Smooth muscle cell (in vitro differentiated cells): ENCODE measurements around the gene PHF20. TPM values are rescaled to one million over a fixed set of nuclear protein-coding genes. Genes with fewer than 3 reads are reported as not detected.

Source experiments
- DNase-seq: peaks from one replicate; lab custom pipeline; 2025; ENCODE audit not compliant: unreplicated experiment; lab: John Stamatoyannopoulos, UW
- H2AFZ ChIP-seq: fragments of 200-600 bp; sonication (generic); 2 replicates; pipeline ENCODE4 v1.6.0; 2016; ENCODE audit warnings: antibody characterized with exemption, low read depth, mild to moderate bottlenecking
- H3F3A ChIP-seq: fragments of 200-600 bp; sonication (generic); 2 replicates; pipeline ENCODE4 v1.6.0; 2017; ENCODE audit warnings: antibody characterized with exemption, low read depth
- H3K27ac ChIP-seq: fragments of 200-600 bp; sonication (generic); 2 replicates; pipeline ENCODE4 v1.5.1; 2016; ENCODE audit warnings: low read depth, mild to moderate bottlenecking
- H3K27me3 ChIP-seq: fragments of 200-600 bp; sonication (generic); 2 replicates; pipeline ENCODE4 v1.6.1; 2016; ENCODE audit warnings: low read depth, mild to moderate bottlenecking
- H3K36me3 ChIP-seq: fragments of 200-600 bp; sonication (generic); 2 replicates; pipeline ENCODE4 v1.5.1; 2016; ENCODE audit warnings: low read depth
- H3K4me1 ChIP-seq: fragments of 200-600 bp; sonication (generic); 2 replicates; pipeline ENCODE4 v1.5.1; 2016; ENCODE audit warnings: low read depth
- H3K4me2 ChIP-seq: fragments of 200-600 bp; sonication (generic); 2 replicates; pipeline ENCODE4 v1.6.0; 2016; ENCODE audit warnings: mild to moderate bottlenecking
- H3K4me3 ChIP-seq: fragments of 200-600 bp; sonication (generic); 2 replicates; pipeline ENCODE4 v1.5.1; 2016; ENCODE audit warnings: mild to moderate bottlenecking
- H3K79me2 ChIP-seq: fragments of 200-600 bp; sonication (generic); 2 replicates; pipeline ENCODE4 v1.6.0; 2016; ENCODE audit warnings: low read depth, mild to moderate bottlenecking
- H3K9ac ChIP-seq: fragments of 200-600 bp; sonication (generic); 2 replicates; pipeline ENCODE4 v1.6.0; 2016; ENCODE audit warnings: low read depth
- H3K9me3 ChIP-seq: fragments of 200-600 bp; sonication (generic); replicated peaks from 2 replicates; pipeline ENCODE4 v1.5.1; 2016; ENCODE audit warnings: low read depth
- H4K20me1 ChIP-seq: fragments of 200-600 bp; sonication (generic); 2 replicates; pipeline ENCODE4 v1.6.0; 2016; ENCODE audit warnings: low read depth
- CTCF ChIP-seq: fragments of 200-600 bp; sonication (generic); IDR thresholded peaks from 2 replicates; pipeline ENCODE4 v1.5.1; 2017; ENCODE audit warnings: borderline replicate concordance, mild to moderate bottlenecking, antibody characterized with exemption; ENCODE audit not compliant: insufficient read depth, poor library complexity, severe bottlenecking
- WGBS: methylation state at CpG from one replicate; pipeline ENCODE4 v1.1.7; 2016; ENCODE audit warnings: low lambda C conversion rate; 5-methylcytosine and 5-hydroxymethylcytosine counted together
- polyA plus RNA-seq: library from polyadenylated mRNA; unstranded; fragments of >200 nt; fragmentation: Nextera tagmentation; extraction: Ambion mirVana; gene quantifications from 2 replicates; pipeline ENCODE4 v1.2.1, GENCODE V29; 2016
- total RNA-seq: library from RNA; depleted of rRNA; stranded (reverse); fragments of >200 nt; gene quantifications from 2 replicates; pipeline ENCODE4 v1.2.3, GENCODE V29; 2014

Gene PHF20
- total and polyA plus RNA-seq, 2 experiments from 2014 or later: 23.3 to 27.4 TPM

GRCh38 chr20:35984382-35984781 is 212.6 kb downstream of the PHF20 start:
- H3K4me1 ChIP-seq: no peaks in the 10 kb centered on the region
- H3K36me3 ChIP-seq: no peaks in the 10 kb centered on the region
- H3K27ac ChIP-seq: no peak overlapping the region
- no peaks in the 10 kb centered on the region for H4K20me1 ChIP-seq
- no peak overlapping the region for H3K9ac ChIP-seq
- no peaks in the 10 kb centered on the region for H3K9me3 ChIP-seq
- no peak overlapping the region for H3K4me2 ChIP-seq
- H3F3A ChIP-seq: no peaks in the 10 kb centered on the region
- WGBS: 86% methylated on average over 6 of the region's 6 CpGs
- H3K27me3 ChIP-seq: no peaks in the 10 kb centered on the region
- no peaks in the 10 kb centered on the region for H3K79me2 ChIP-seq
- no peak overlapping the region for H3K4me3 ChIP-seq
- H2AFZ ChIP-seq: no peak overlapping the region
- TF ChIP-seq CTCF: no peak
- no peak for DNase-seq

- H3K27ac ChIP-seq: no peak overlapping the region
- no peaks in the 10 kb centered on the region for H3K36me3 ChIP-seq
- no peaks in the 10 kb centered on the region for H3F3A ChIP-seq
- H3K4me1 ChIP-seq: no peaks in the 10 kb centered on the region
- H2AFZ ChIP-seq: no peak overlapping the region
- no peak overlapping the region for H3K9ac ChIP-seq
- H3K9me3 ChIP-seq: no peaks in the 10 kb centered on the region
- no peak for DNase-seq
- no peak overlapping the region for H3K4me3 ChIP-seq
- H3K4me2 ChIP-seq: no peak overlapping the region
- H3K79me2 ChIP-seq: no peaks in the 10 kb centered on the region
- H4K20me1 ChIP-seq: no peaks in the 10 kb centered on the region
- no peaks in the 10 kb centered on the region for H3K27me3 ChIP-seq
- TF ChIP-seq CTCF: no peak
- WGBS: 88% methylated on average over 2 of the region's 2 CpGs
Observed at GRCh38 chr20:35985806-35986205, 214.0 kb downstream of the PHF20 start.

GRCh38 chr20:35988910-35989463 is 217.2 kb downstream of the PHF20 start:
- DNase-seq: no peak
- no peak overlapping the region for H3K4me3 ChIP-seq
- H4K20me1 ChIP-seq: no peaks in the 10 kb centered on the region
- TF ChIP-seq CTCF: no peak
- no peaks in the 10 kb centered on the region for H3K36me3 ChIP-seq
- no peaks in the 10 kb centered on the region for H3K27me3 ChIP-seq
- H3K9ac ChIP-seq: no peak overlapping the region
- WGBS: 90% methylated on average over 2 of the region's 2 CpGs
- H3K4me2 ChIP-seq: no peak overlapping the region
- no peaks in the 10 kb centered on the region for H3K79me2 ChIP-seq
- peaks cover 4% of the 10 kb centered on the region for H3K4me1 ChIP-seq
- H3F3A ChIP-seq: no peaks in the 10 kb centered on the region
- H3K9me3 ChIP-seq: no peaks in the 10 kb centered on the region
- H2AFZ ChIP-seq: no peak overlapping the region
- no peak overlapping the region for H3K27ac ChIP-seq

GRCh38 chr20:35991142-35991771 is 219.4 kb downstream of the PHF20 start:
- H3K4me3 ChIP-seq: no peak overlapping the region
- no peak overlapping the region for H3K9ac ChIP-seq
- no peaks in the 10 kb centered on the region for H3K9me3 ChIP-seq
- H4K20me1 ChIP-seq: no peaks in the 10 kb centered on the region
- H3K27me3 ChIP-seq: no peaks in the 10 kb centered on the region
- no peak overlapping the region for H3K27ac ChIP-seq
- TF ChIP-seq CTCF: peak; percentile 46
- DNase-seq: no peak
- H3K4me1 ChIP-seq: peaks cover 4% of the 10 kb centered on the region
- H3K79me2 ChIP-seq: no peaks in the 10 kb centered on the region
- H2AFZ ChIP-seq: no peak overlapping the region
- no peak overlapping the region for H3K4me2 ChIP-seq
- WGBS: 25% methylated on average over 3 of the region's 3 CpGs
- no peaks in the 10 kb centered on the region for H3F3A ChIP-seq
- H3K36me3 ChIP-seq: no peaks in the 10 kb centered on the region
